Heart right ventricle (tissue), 16 donors: ENCODE data around the gene NOL12. TPM values are rescaled to one million over a fixed set of nuclear protein-coding genes. Genes with fewer than 3 reads are reported as not detected.

Experiments used
- ATAC-seq, 8 donors: fragments of 200-7000 bp; cut with Tn5 transposase; one replicate each; pipeline ENCODE4 v1.9.1; 2020; ENCODE audit warnings: mild to moderate bottlenecking in 8 of 8, moderate library complexity in 8 of 8, moderate number of reproducible peaks in 1 of 8
- DNase-seq, 2 donors: peaks; one replicate each; pipeline ENCODE4 v3.0.0-alpha.2; 2020
- H3K27ac ChIP-seq, 10 donors: fragments of 200-600 bp; sonication (generic) in 2 of 10; one replicate each; pipeline versions ENCODE4 v1.5.0 to v1.8.0; 2020 to 2022; ENCODE audit warnings: mild to moderate bottlenecking in 3 of 10
- H3K27me3 ChIP-seq, 7 donors: fragments of 200-600 bp; one replicate each; pipeline ENCODE4 v1.8.0; 2021 to 2022; ENCODE audit warnings: mild to moderate bottlenecking in 2 of 7
- H3K36me3 ChIP-seq, 9 donors: fragments of 200-600 bp; sonication (generic) in 1 of 9; one replicate each; pipeline versions ENCODE4 v1.5.0 to v1.8.0; 2020 to 2022; ENCODE audit warnings: mild to moderate bottlenecking in 2 of 9
- H3K4me1 ChIP-seq, 9 donors: fragments of 200-600 bp; sonication (generic) in 1 of 9; one replicate each; pipeline versions ENCODE4 v1.5.0 to v1.8.0; 2020 to 2022; ENCODE audit warnings: mild to moderate bottlenecking in 4 of 9
- H3K4me3 ChIP-seq, 10 donors: fragments of 200-600 bp; sonication (generic) in 2 of 10; one replicate each; pipeline versions ENCODE4 v1.5.0 to v1.8.0; 2020 to 2022; ENCODE audit warnings: mild to moderate bottlenecking in 7 of 10, moderate library complexity in 2 of 10
- H3K9me3 ChIP-seq, 11 donors: fragments of 200-600 bp in 10 of 11; sonication (generic) in 2 of 11; one replicate each; pipeline versions ENCODE4 v1.5.0 to v1.8.0; 2013 to 2022; ENCODE audit warnings: mild to moderate bottlenecking in 2 of 11, control low read depth in 1 of 11, moderate library complexity in 1 of 11
- CTCF ChIP-seq, 9 donors: fragments of 200-600 bp; sonication (generic) in 2 of 9; IDR thresholded peaks; one replicate each; pipeline versions ENCODE4 v1.5.0 to v1.8.0; 2021 to 2022; ENCODE audit warnings: antibody characterized with exemption in 9 of 9, mild to moderate bottlenecking in 5 of 9, moderate library complexity in 1 of 9
- WGBS, 2 donors: extraction: QIAGEN DNeasy Blood & Tissue Kit; methylation state at CpG; one replicate each; pipeline ENCODE4 v1.1.7; 2013; ENCODE audit warnings: inconsistent platforms in 1 of 2; 5-methylcytosine and 5-hydroxymethylcytosine counted together
- intact Hi-C, 10 donors: fragments of 100-400 bp; cut with DNase I; formaldehyde crosslinking; loops; one replicate each; pipeline versions ENCODE4 v1.11.1 to v1.14.2; 2022
- polyA plus RNA-seq, 2 donors: library from polyadenylated mRNA; stranded (reverse); fragments of 200-250 nt; gene quantifications; one replicate each; pipeline ENCODE4 v1.2.3, GENCODE V29; 2013
- total RNA-seq, 10 donors: library from RNA; stranded (reverse); fragmentation: NEBNext Ultra II Directional in 3 of 10; extraction: Animal tissue kit (Norgen Biotek cat#: 25700) in 3 of 10; gene quantifications; one replicate each; pipeline versions ENCODE4 v1.2.1 to v1.2.4, GENCODE V29; 2021 to 2023
- donor health status: Arrhythmogenic right ventricular cardiomyopathy.
- donor health status: ischemic (EF 13 %, LVEDD 7.1; RV severe dilation, severe dysfunction).
- donor health status: healthy with polysubstance abuse.
- donor health status: DM: no; HTN: yes; CAD: no.
- donor health status: DM: no; HTN: no; CAD: no.
- donor health status: ischemic (EF 25% LVEDD 6.9; RV normal size, moderate dysfunction).
- donor health status: ischemic (EF 25% LVEDD 5.7; RV mildly dilated, moderate dysfunction).
- donor health status: healthy.
- donor health status: DM: yes; HTN: yes; CAD: no.
- donor health status: Ischemic cardiomyopathy.
- donor health status: ischemic (EF 35%, LVEDD 5.7; RV mildly dilated, moderate dysfunction).
- donor health status: nonischemic (EF 11% LVEDD 7.7; RV severe dilation, severe dysfunction).
- donor health status: DM: yes; HTN: yes; CAD: no.
- donor health status: PGD.
- donor health status: ischemic (EF 29% LVEDD 5.4; RV normal size, mild dysfunction).
- donor health status: nonischemic (EF 23%, LVEDD 6.1; RV moderate dilation, normal function).

NOL12 gene
- total and polyA plus RNA-seq, 12 donors, result 10.8 to 35.3 (median 13.3) TPM

- 92 to 96% methylated on average over 5 of the region's 5 CpGs for WGBS, 2 donors
- peak overlapping the region in 1 of 10 donors; percentile 95 for H3K27ac ChIP-seq
- DNase-seq (no peak), ATAC-seq (no peak)
- H3K4me3 ChIP-seq, result no peak overlapping the region
- intact Hi-C loops, result loop anchor here in 8 of 10 donors (2.0 to 10.0 kb wide), 5 partner anchors 41 to 155 kb away; no protein-coding TSS in a partner anchor
- peaks cover 0 to 62% (median 22%) of the 10 kb centered on the region in 9 donors for H3K4me1 ChIP-seq
- no peak for TF ChIP-seq CTCF (IDR thresholded peaks at IDR 0.05)
- peaks cover 0 to 12% (median 0%) of the 10 kb centered on the region in 7 donors for H3K27me3 ChIP-seq
- H3K36me3 ChIP-seq, result peaks cover 0 to 50% (median 0%) of the 10 kb centered on the region in 9 donors
- H3K9me3 ChIP-seq, result no peaks in the 10 kb centered on the region
Observed at GRCh38 chr22:37641561-37641949, 44.6 kb upstream of the NOL12 start.

- H3K36me3 ChIP-seq, result peaks cover 0 to 68% (median 0%) of the 10 kb centered on the region in 9 donors
Observed at GRCh38 chr22:37643225-37643847, 42.8 kb upstream of the NOL12 start.

GRCh38 chr22:37647317-37647716, 38.8 kb upstream of the NOL12 start:
- Histone ChIP-seq H3K4me3 (no peak overlapping the region), H3K4me1 (peaks cover 0 to 14% (median 0%) of the 10 kb centered on the region in 9 donors), H3K27me3 (no peaks in the 10 kb centered on the region), H3K9me3 (no peaks in the 10 kb centered on the region), H3K36me3 (peaks cover 0 to 98% (median 0%) of the 10 kb centered on the region in 9 donors), H3K27ac (no peak overlapping the region)
- DNase-seq, result no peak
- TF ChIP-seq CTCF (IDR thresholded peaks at IDR 0.05), result no peak
- no peak for ATAC-seq
- intact Hi-C loops, result loop anchor here in 4 of 10 donors (10.0 kb wide), 2 partner anchors 77 to 147 kb away; no protein-coding TSS in a partner anchor
- 93 to 99% methylated on average over 9 of the region's 9 CpGs for WGBS, 2 donors

More at GRCh38 chr22:37643225-37643847, 42.8 kb upstream of the NOL12 start:
- TF ChIP-seq CTCF (IDR thresholded peaks at IDR 0.05), result peak; percentile 91 to 97 (median 95)
- intact Hi-C loops, result loop anchor here (1.0 to 10.0 kb wide), 7 partner anchors 37 to 151 kb away; no protein-coding TSS in a partner anchor
- WGBS, 2 donors, result 35 to 37% methylated on average over 9 of the region's 9 CpGs
- H3K4me1 ChIP-seq, result peaks cover 0 to 44% (median 19%) of the 10 kb centered on the region in 9 donors
- H3K9me3 ChIP-seq, result no peaks in the 10 kb centered on the region
- H3K4me3 ChIP-seq, result no peak overlapping the region
- no peak overlapping the region for H3K27ac ChIP-seq
- DNase-seq (peak; percentile 86 to 90), ATAC-seq (peak; percentile 76 to 93 (median 86))
- peaks cover 0 to 12% (median 0%) of the 10 kb centered on the region in 7 donors for H3K27me3 ChIP-seq

DNA sequence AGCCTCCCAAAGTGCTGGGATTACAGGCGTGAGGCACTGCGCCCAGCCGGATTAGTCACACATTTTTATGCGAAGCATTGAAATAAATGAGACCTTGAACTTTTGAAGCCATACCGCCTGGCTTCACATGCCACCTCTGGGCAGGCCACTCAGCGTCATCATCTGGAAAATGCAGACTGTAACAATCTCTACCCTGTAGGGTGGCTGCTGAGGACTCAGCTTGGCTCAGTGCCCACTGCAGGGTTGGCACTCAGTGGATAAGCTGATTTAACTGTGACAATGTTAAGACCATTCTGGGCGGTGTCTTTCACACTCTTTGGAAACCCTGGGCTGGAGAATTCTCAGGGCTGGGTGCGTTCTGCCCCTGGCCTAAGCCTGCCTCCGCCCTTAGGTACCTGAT, 38.2 kb upstream of the NOL12 start:
- H3K36me3 ChIP-seq, result peaks cover 0 to 98% (median 0%) of the 10 kb centered on the region in 9 donors
- H3K27me3 ChIP-seq, result no peaks in the 10 kb centered on the region
- TF ChIP-seq CTCF (IDR thresholded peaks at IDR 0.05), result no peak
- 88 to 90% methylated on average over 9 of the region's 9 CpGs for WGBS, 2 donors
- DNase-seq (no peak), ATAC-seq (no peak)
- H3K4me3 ChIP-seq, result no peak overlapping the region
- intact Hi-C loops, result loop anchor here in 4 of 10 donors (10.0 kb wide), 2 partner anchors 77 to 147 kb away; no protein-coding TSS in a partner anchor
- no peaks in the 10 kb centered on the region for H3K9me3 ChIP-seq
- peaks cover 0 to 10% (median 0%) of the 10 kb centered on the region in 9 donors for H3K4me1 ChIP-seq
- H3K27ac ChIP-seq, result no peak overlapping the region
